C4-2B (cell line): Measurements from ENCODE around the gene C16orf82.

Source experiments
- CTCF ChIP-seq: fragments of 450-650 bp; conservative IDR thresholded peaks from 2 replicates; pipeline ENCODE4 v1.5.1; 2017; ENCODE audit warnings: mild to moderate bottlenecking
- ZFX ChIP-seq: fragments of 450-650 bp; IDR thresholded peaks from 2 replicates; pipeline ENCODE4 v1.6.1; 2017

GRCh38 chr16:27113341-27113841, 46.7 kb downstream of the C16orf82 start:
- TF ChIP-seq CTCF, result no peak
- no peak for TF ChIP-seq ZFX
